Dermis lymphatic vessel endothelial cell (primary cell): Measurements from ENCODE around the gene OR2D3. TPM values are rescaled to one million over a fixed set of nuclear protein-coding genes. Genes with fewer than 3 reads are reported as not detected.

Experiments
- total RNA-seq: library from RNA; depleted of rRNA; stranded (reverse); fragments of >200 nt; gene quantifications from 2 replicates; pipeline ENCODE4 v1.2.1, GENCODE V29; 2014

The OR2D3 gene, protein sequence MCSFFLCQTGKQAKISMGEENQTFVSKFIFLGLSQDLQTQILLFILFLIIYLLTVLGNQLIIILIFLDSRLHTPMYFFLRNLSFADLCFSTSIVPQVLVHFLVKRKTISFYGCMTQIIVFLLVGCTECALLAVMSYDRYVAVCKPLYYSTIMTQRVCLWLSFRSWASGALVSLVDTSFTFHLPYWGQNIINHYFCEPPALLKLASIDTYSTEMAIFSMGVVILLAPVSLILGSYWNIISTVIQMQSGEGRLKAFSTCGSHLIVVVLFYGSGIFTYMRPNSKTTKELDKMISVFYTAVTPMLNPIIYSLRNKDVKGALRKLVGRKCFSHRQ
- not detected in 2 replicates for total RNA-seq

DNA sequence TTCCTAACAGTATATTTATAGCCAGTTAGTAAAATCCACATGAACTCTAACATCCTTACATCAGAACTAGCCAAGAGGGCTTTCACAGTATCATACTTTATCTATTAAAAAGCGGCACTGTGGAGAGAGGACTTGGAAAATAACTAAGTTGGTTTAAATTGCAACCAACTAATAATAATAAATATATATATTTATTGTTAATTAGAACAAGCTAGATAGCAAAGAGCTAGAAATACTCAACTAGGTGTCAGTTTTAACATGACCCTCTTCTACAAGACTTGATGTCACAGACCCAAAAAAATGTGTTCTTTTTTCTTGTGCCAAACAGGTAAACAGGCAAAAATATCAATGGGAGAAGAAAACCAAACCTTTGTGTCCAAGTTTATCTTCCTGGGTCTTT, at the start of gene OR2D3:
OR2D3 (plus strand) TSS at position 301 of the 400 bp plus-strand sequence; CDS start at position 301, 0 bp downstream.

DNA sequence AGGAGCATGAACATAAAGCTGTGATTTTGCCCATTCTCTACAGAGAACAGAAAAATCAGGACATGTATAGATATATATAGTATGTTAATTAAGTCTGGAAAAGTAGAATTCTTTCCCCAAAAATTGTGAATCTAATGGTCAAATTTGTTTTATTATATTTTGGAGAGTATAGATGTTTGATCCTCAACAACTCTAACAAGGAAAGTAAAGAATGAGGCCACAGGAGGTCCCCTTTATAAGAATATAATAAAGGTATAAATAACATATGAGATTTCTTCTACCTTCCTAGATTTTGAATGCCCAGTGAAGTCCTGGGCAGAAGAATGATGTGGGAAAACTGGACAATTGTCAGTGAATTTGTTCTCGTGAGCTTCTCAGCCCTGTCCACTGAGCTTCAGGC, 44.5 kb upstream of the OR2D3 start, which contains the start of gene OR10A4:
OR10A4 (plus strand) TSS at position 301 of the 400 bp plus-strand sequence; CDS start at position 324, 23 bp downstream.

DNA sequence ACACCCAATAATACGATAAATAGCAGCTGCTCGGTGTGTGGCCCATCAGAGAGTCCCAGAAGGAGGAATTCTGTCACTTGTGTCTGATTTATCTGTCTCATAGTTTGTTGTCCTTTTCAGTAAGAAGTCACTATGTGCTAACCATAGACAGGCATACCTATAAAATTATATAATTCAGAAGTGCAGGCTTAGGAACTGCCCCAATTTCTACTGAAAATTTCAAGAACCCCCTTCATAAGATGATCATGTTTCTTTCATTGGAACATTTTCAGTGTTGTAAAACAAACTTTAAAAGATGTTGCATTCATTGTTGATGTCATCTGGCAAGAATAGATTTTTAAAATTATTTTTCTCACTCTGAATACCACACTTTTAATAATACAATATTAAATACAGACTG, 28.4 kb upstream of the OR2D3 start, which contains the start of gene OR2D2:
OR2D2 (minus strand) TSS at position 101 of the 400 bp plus-strand sequence; CDS start at position 101, 0 bp downstream.

DNA sequence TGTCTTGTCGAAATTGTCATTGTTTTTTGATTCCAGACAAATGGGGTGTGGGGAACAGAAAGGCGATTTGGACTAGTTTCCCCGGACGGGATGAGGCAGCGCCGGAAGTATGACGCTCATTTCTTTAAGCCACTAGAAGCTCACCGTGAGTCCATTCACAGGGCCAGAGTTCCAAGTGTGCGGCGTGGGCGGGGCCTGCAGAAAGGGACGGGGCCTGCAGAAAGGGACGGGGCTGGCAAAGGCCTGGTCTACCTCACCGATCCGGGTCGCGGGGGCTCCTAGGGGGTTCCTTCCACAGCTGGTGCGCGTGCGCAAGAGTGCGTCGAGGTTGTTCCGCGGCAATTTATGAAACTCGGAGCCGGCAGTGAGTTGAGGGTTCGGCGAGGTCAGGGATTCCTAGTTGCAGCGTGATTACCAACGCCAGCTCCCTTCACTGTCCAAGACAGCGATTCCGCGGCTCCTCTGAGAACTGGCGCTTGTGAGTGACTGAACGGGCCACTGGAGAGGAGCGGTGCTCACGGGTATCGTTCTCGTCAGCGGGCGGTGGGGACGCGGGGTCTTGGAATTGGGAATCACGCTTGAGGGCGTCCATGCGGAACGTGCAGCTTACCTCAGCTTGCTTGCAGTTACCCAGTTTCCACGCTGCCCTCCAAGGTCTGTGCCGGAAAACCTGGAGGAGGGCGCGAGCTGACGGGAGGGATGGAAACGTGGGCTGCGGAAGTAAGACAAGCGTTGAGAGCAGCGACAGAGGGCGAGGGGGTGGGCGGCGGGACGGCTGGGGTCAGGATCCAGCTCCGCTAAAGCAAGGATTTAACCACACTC, 5.6 kb downstream of the OR2D3 start, which contains the start of gene ZNF215:
ZNF215 (plus strand) TSS at position 219 of the 822 bp plus-strand sequence. CDS start 5,847 bp downstream, outside the sequence.

Other genes with a start within 250 kb of the OR2D3 start
- 38.6 and 42.4 TPM in 2 replicates for gene MRPL17, start 237.7 kb upstream of the OR2D3 start, total RNA-seq
- not detected in 2 replicates for gene OR2AG2, start 149.0 kb upstream of the OR2D3 start, total RNA-seq
- not detected in 2 replicates for gene OR2AG1, start 138.0 kb upstream of the OR2D3 start, total RNA-seq
- gene OR6A2, start 121.3 kb upstream of the OR2D3 start, total RNA-seq = under 0.01 TPM in 1 of 2 replicates, not detected in the other
- not detected in 2 replicates for gene OR10A5, start 75.3 kb upstream of the OR2D3 start, total RNA-seq
- gene OR10A2, start 57.9 kb upstream of the OR2D3 start, total RNA-seq = not detected in 2 replicates
- not detected in 2 replicates for gene OR10A4, start 44.4 kb upstream of the OR2D3 start, total RNA-seq
- not detected in 2 replicates for gene OR2D2, start 28.5 kb upstream of the OR2D3 start, total RNA-seq
- gene ZNF215, start 5.4 kb downstream of the OR2D3 start, total RNA-seq = 0.33 and 0.69 TPM in 2 replicates
- under 0.01 and 0.26 TPM in 2 replicates for gene ZNF214, start 99.3 kb downstream of the OR2D3 start, total RNA-seq
- gene NLRP14, start 99.5 kb downstream of the OR2D3 start, total RNA-seq = not detected in 2 replicates
- gene RBMXL2, start 168.0 kb downstream of the OR2D3 start, total RNA-seq = not detected in 2 replicates